ENCODE data around the gene PGAM4.

Gene PGAM4

DNA sequence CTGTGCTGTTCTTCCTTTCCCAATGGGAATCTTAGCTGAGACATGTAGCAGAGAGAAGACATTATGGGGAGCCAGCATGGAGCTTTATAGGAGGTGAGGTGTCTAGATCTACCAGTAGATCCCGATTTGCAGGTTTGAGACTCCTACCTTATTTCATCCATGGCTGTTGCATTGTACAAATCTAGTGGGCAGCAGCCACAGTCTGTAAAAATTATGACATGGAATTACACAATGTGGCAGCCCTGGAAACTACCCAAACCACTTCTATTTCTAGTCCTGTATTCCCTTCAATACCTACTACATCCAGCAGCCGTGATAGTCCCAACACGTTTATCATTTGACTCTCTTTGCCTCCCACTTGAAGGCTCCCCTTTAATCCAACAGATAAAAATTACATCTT, 50.9 kb downstream of the PGAM4 start:
- no peak overlapping the region for H3K27ac ChIP-seq (ENCODE audit: low read length)
- peaks cover 12% of the 10 kb centered on the region for H3F3A ChIP-seq (ENCODE audit: insufficient read depth, low read length)
- no peak overlapping the region for H2AFZ ChIP-seq (ENCODE audit: low read length)
- no peaks in the 10 kb centered on the region for H3K36me3 ChIP-seq (replicated peaks; ENCODE audit: insufficient read depth, low read length)
- H3K9me3 ChIP-seq (replicated peaks; ENCODE audit: insufficient read depth, low read length), result no peaks in the 10 kb centered on the region
- H3K79me2 ChIP-seq (ENCODE audit: low read length), result peaks cover 89% of the 10 kb centered on the region
- H3K4me2 ChIP-seq (ENCODE audit: low read depth, low read length), result no peak overlapping the region
- no peaks in the 10 kb centered on the region for H3K27me3 ChIP-seq (replicated peaks; ENCODE audit: insufficient read depth, low read length)
- H3K4me1 ChIP-seq (ENCODE audit: low read length), result peaks cover 6% of the 10 kb centered on the region
- no peaks in the 10 kb centered on the region for H4K20me1 ChIP-seq (ENCODE audit: insufficient read depth, low read length)
- no peak for TF ChIP-seq EZH2 (optimal IDR thresholded peaks at IDR 0.05; ENCODE audit: low read depth, low read length)
- TF ChIP-seq, protein P1, sequence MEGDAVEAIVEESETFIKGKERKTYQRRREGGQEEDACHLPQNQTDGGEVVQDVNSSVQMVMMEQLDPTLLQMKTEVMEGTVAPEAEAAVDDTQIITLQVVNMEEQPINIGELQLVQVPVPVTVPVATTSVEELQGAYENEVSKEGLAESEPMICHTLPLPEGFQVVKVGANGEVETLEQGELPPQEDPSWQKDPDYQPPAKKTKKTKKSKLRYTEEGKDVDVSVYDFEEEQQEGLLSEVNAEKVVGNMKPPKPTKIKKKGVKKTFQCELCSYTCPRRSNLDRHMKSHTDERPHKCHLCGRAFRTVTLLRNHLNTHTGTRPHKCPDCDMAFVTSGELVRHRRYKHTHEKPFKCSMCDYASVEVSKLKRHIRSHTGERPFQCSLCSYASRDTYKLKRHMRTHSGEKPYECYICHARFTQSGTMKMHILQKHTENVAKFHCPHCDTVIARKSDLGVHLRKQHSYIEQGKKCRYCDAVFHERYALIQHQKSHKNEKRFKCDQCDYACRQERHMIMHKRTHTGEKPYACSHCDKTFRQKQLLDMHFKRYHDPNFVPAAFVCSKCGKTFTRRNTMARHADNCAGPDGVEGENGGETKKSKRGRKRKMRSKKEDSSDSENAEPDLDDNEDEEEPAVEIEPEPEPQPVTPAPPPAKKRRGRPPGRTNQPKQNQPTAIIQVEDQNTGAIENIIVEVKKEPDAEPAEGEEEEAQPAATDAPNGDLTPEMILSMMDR (IDR thresholded peaks at IDR 0.05; ENCODE audit: low read length), result no peak
- H3K9me2 ChIP-seq (replicated peaks; ENCODE audit: insufficient read depth, low read length), result no peaks in the 10 kb centered on the region
- no peak overlapping the region for H3K4me3 ChIP-seq (ENCODE audit: low read length)
- no peak overlapping the region for H3K9ac ChIP-seq (ENCODE audit: low read length)
- DNase-seq, result no peak

All from MM.1S (cell line).